GM12891 (cell line): Measurements from ENCODE around the gene BSND.

Experiments used
- DNase-seq: peaks from one replicate; pipeline ENCODE4 v3.0.0; 2011; ENCODE audit warnings: low spot score; ENCODE audit not compliant: insufficient read length
- FAIRE-seq: peaks from 2 replicates; lab custom pipeline; 2011; peaks lifted over from hg19 to GRCh38; lab: Jason Lieb, UNC
- PAX5 ChIP-seq: IDR thresholded peaks from 2 replicates; pipeline ENCODE4 v1.6.1; 2011; ENCODE audit warnings: low read length, moderate library complexity, mild to moderate bottlenecking; ENCODE audit not compliant: insufficient read depth, severe bottlenecking
- POLR2A ChIP-seq: IDR thresholded peaks from 2 replicates; pipeline ENCODE4 v1.6.1; 2011; ENCODE audit warnings: low read depth, low read length, control low read depth
- POLR2AphosphoS5 ChIP-seq: IDR thresholded peaks from 2 replicates; pipeline ENCODE4 v1.6.1; 2011; ENCODE audit warnings: low read depth, low read length, control low read depth
- POU2F2 ChIP-seq: IDR thresholded peaks from 2 replicates; pipeline ENCODE4 v1.6.1; 2011; ENCODE audit warnings: low read depth, mild to moderate bottlenecking, control low read depth, low read length, moderate library complexity
- SPI1 ChIP-seq: IDR thresholded peaks from 2 replicates; pipeline ENCODE4 v1.6.1; 2011; ENCODE audit warnings: low read depth, low read length, control low read depth
- TAF1 ChIP-seq: IDR thresholded peaks from 2 replicates; pipeline ENCODE4 v1.6.1; 2011; ENCODE audit warnings: low read depth, low read length, control low read depth

The BSND gene

DNA sequence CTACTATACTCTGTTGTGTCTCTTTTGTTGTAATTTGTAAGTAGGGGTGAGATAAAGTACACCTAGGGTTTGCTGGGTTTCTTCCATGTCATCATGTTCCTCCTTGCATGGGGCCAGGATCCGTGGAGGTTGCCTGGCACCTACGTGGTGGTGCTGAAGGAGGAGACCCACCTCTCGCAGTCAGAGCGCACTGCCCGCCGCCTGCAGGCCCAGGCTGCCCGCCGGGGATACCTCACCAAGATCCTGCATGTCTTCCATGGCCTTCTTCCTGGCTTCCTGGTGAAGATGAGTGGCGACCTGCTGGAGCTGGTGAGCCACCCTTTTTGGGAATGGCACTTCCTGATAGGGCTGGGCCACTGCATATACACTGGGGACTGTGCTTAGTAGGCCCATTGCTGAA is 45.0 kb downstream of the BSND start:
- DNase-seq (no peak), FAIRE-seq (no peak)
- TF ChIP-seq PAX5 (no peak), POLR2AphosphoS5 (no peak), POU2F2 (no peak), TAF1 (no peak), POLR2A (no peak), SPI1 (no peak)

DNA sequence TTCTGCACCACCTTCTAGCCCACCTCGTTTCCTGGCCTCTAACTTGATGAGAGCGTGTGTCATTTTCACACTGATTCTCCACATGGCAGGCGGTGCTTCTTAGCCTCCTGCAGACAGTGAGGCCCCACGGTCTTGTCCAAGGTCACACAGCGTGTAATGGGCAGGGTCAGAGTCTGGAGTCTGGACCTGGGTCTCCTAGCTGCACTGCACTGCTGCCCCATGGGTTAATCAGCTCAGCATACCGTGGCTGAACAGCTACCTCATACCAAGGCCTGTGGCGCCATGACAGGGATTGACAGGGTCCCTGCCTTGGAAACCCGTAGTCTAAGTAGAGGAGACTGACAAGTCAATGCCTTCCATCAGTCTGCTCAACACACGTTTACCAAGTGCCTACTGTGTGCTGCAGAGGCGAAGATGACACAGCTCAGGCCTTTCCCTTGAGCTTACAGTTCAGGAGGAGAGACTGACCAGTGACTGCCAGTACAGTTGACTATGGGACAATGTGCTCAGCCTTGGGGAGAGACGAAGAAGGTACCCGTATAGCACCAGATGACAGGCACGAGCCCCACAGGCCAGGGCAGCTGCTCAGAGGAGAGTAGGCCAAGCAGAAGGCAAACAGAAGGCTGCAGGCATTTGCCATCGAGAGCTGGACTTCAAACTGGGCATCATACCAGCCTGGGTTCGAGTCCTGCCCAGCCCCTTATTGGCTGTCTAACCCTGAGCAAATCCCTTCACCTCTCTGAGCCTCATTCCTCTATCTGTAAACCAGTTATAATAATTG is 46.1 kb downstream of the BSND start:
- TF ChIP-seq POLR2A (no peak), PAX5 (no peak), POLR2AphosphoS5 (no peak), TAF1 (no peak), POU2F2 (no peak), SPI1 (no peak)
- DNase-seq = no peak
- no peak for FAIRE-seq

DNA sequence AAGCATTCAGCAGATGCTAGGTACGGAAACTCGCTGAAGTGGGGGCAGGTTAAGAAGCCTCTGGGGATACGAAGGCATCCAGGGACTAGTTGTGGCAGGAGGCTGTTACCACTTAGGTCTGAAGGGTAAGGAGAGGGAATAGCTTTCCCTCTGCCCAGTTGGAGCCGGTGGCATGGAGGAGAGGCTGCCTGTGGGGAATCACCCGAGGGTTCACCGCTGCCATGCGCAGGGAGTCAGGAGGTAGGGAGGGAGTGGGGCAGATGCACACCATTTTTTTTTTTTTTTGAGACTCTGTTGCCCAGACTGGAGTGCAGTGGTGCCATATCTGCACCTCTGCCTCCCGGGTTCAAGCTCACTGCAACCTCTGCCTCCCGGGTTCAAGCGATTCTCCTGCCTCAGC is 46.7 kb downstream of the BSND start:
- no peak for TF ChIP-seq POLR2A
- TF ChIP-seq POLR2AphosphoS5 = no peak
- no peak for TF ChIP-seq TAF1
- TF ChIP-seq POU2F2 = no peak
- no peak for TF ChIP-seq SPI1
- TF ChIP-seq PAX5 = no peak
- FAIRE-seq (no peak), DNase-seq (no peak)

DNA sequence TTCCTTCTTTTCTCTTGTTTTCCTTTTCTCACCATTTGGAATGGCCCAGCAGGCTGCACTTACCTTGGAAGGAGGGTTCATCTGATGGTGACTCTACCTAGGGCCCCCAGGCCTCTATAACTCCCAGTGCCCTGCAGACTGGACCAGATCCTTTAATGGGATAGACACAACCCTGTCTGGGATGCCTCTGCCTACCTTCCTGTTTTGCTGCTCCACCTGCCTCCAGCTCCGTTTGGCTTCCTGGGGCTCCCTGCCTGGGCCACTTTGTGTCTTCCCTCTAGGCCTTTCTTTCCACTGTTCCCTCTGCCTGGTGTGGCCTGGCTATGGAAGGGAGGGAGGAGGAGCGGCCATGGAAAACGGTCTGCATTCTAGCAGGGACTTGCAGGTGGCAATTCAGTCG is 48.1 kb downstream of the BSND start:
- TF ChIP-seq POU2F2 (no peak), POLR2A (no peak), SPI1 (no peak), TAF1 (no peak), POLR2AphosphoS5 (no peak), PAX5 (no peak)
- DNase-seq = no peak
- FAIRE-seq = no peak

DNA sequence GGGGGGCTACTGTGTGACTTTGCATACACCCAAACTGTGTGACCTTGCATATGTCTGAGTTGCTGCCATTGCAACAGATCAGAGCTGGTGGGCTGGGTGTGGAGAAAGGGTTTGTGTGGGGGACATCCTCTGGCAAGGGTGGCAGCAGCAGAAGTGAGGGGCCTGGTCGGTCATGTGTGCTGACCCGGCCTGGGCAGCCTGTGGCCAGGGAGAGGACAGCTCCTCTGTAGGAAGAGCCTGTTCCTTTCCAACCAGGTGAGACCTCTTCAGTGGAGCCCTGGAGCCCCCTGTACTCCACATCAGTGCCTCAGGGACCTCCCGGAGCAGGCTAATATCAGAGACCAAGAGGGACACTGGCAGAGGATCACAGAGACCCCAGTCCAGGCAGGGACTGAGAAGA is 48.9 kb downstream of the BSND start:
- DNase-seq (no peak), FAIRE-seq (no peak)
- no peak for TF ChIP-seq POLR2A
- TF ChIP-seq PAX5 = no peak
- TF ChIP-seq SPI1 = no peak
- no peak for TF ChIP-seq TAF1
- TF ChIP-seq POLR2AphosphoS5 = no peak
- no peak for TF ChIP-seq POU2F2

DNA sequence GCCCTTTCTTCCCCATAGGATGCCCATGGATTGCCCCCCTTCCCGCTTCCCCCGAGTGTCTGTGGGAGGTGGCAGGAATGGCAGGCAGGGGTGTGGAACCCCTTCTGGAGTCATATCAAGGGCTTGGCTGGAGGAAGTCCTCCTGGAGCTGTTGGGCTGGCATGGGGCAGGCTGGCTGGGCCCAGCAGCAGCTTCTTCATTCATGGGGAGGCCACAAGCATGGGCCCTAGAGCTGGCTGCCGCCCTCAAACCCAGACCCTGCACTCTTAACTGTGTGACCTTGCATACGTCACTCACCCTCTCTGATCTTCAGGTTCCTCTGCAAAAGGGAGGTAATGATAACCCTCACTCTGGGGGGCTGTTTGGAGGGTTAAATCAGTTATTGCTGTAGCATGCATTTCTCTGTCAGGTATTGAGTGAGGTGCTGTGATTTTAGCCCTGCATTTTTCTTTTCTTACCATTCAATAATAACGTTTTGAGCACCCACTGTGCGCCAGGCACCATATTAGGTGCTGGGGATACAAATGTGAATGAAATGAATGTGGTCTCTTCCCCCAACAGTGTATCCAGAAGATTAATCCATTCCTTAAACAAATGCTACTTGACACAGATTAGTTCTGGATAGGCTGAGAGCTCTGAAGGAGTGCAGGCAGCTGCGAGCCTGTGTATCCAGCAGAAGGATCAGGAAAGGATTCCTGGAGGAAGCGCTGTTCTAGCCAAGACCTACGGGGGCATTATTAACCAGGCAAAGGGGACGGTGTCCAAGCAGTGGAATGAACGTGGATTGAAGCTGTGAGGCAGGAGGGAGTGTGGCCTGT is 49.9 kb downstream of the BSND start:
- TF ChIP-seq SPI1 (no peak), POU2F2 (no peak), TAF1 (no peak), PAX5 (no peak), POLR2AphosphoS5 (no peak), POLR2A (no peak)
- FAIRE-seq (no peak), DNase-seq (no peak)

DNA sequence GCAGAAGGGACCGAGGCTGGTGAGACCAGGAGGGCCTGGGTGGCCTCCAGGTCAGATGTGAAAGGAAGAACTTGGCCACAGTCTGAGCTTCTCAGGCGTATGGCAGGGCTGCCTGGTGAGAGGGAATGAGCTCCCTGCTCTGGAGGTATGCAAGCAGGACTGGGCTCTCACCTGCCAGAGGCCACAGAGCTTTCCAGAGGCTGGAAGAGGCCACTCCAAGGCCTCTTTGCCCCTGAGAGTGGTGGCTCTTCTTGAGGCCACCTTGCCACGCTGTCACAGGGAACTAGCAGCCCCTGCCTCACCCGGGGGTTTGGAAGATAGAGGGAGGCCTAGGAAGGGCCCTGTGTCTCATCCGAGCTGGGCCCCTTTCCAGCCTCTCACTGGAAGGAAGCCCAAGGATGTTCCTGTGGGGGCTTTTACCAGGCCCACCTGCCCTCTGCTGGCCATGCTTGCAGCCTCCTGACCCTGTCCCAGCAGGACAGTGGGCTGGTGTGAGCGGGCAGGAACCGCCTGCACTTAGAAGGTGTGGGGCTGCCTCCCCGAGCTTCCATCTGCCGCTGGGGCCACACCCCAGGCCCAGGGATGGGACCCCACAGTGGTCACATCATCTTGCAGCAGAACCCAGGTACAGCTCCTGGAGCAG is 50.7 kb downstream of the BSND start:
- no peak for DNase-seq
- TF ChIP-seq SPI1 (no peak), POU2F2 (no peak), PAX5 (no peak), TAF1 (no peak), POLR2AphosphoS5 (no peak)
- no peak for FAIRE-seq

DNA sequence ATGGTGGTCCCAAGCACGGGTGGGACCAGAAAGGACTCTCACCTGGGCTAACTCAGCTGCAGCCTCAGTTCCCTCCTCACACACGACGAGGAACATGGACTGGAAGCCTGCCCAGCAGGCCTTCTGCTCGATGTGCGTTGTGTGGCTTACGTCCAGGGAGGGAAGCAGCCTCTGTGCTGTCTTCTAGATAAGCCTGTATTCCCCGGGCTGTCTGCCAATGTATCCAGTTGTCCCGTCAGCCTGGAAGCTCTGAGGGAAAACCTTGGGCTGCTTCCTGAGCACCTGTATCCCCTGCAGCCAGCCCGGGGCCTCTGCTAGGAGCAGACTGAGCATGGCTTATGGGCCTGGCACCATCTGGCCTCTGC is 51.2 kb downstream of the BSND start:
- FAIRE-seq = no peak
- TF ChIP-seq POLR2AphosphoS5 = no peak
- TF ChIP-seq SPI1 = no peak
- TF ChIP-seq PAX5 = no peak
- TF ChIP-seq TAF1 = no peak
- TF ChIP-seq POLR2A = no peak
- TF ChIP-seq POU2F2 = no peak
- no peak for DNase-seq

DNA sequence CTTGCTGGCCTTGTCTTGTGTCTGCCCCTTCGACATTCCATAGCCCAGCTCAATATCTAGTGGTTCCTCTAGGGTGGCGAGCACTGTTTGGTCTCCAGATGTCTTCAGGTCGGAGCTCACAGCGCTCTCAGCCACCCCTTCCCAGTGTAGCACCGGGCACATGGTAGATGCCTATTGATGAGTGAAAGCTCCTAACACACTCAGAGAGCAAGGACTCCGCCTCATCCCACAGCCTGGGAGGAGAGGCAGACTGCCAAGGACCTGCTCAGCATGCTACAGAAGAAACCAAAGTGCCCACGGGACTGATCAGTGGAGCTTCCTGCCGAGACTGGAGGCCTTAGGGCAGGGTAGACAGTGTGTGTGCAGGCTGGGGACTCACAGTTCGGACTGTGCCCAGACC is 51.5 kb downstream of the BSND start:
- no peak for DNase-seq
- FAIRE-seq = no peak
- no peak for TF ChIP-seq TAF1
- no peak for TF ChIP-seq POU2F2
- TF ChIP-seq SPI1 = no peak

DNA sequence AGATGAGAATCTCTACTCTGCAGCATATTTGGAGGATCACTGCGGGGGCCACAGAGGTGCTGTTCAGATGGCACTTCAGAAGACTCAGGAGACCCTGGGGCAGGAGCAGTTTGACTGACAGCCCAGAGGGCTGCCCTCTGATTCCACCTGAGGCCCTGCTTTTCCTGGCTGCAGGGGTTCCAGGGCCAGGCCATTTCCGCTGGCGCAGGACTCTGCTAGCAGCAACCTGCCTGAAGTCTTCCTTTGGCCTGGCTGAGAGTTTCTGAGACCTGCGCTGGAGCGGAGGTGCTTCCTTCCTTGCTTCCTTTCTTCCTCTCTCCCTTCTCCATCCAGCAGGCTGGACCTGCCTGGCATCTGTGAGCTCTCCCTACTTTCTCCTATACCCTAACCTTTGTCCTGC is 52.4 kb downstream of the BSND start:
- FAIRE-seq (no peak), DNase-seq (no peak)
- no peak for TF ChIP-seq POU2F2
- no peak for TF ChIP-seq SPI1
- TF ChIP-seq TAF1 = no peak
- TF ChIP-seq POLR2AphosphoS5 = no peak
